HepG2 (cell line): ENCODE measurements around the gene CORT. TPM values are rescaled to one million over a fixed set of nuclear protein-coding genes. Genes with fewer than 3 reads are reported as not detected.
A peak's percentile ranks its signal among the peaks of the same experiment; 100 is the strongest.
"Not testable (repeated sequence)": the region's sequence is repeated elsewhere in the genome, so short reads cannot be mapped to it uniquely, and the experiment has no call there.

Source experiments
- ATAC-seq: fragments of 200-7000 bp; cut with Tn5 transposase; 3 replicates; pipeline ENCODE4 v1.9.1; 2020; ENCODE audit warnings: mild to moderate bottlenecking, moderate library complexity
- BruUV-seq: library from RNA; stranded (reverse); fragments of 400-500 nt; replicated peaks from 2 replicates; lab custom pipeline; 2021; lab: Mats Ljungman, UMichigan
- CTCF ChIA-PET: fragments of 300-600 bp; formaldehyde crosslinking; extraction: SDS; loops from one replicate; lab custom pipeline; 2021; ENCODE audit warnings: low total read pairs, inconsistent platforms, low intra/inter-chr PET ratio; lab: Yijun Ruan, JAX
- POLR2A ChIA-PET: fragments of 350-600 bp; sonication (Branson Sonifier 250); formaldehyde crosslinking; loops from one replicate; lab custom pipeline; 2020; ENCODE audit warnings: antibody characterized with exemption, inconsistent platforms; lab: Yijun Ruan, JAX
- DNase-seq: peaks from one replicate; pipeline ENCODE4 v3.0.0-alpha.2; 2015; ENCODE audit warnings: low spot score
- FAIRE-seq: peaks from 3 replicates; lab custom pipeline; 2011; peaks lifted over from hg19 to GRCh38; lab: Jason Lieb, UNC
- H2AFZ ChIP-seq: one replicate; pipeline ENCODE4 v1.6.1; 2011; ENCODE audit warnings: low read length, inconsistent platforms
- H3K27ac ChIP-seq: fragments of 300-600 bp; 3 replicates; pipeline ENCODE4 v1.8.0; 2011; ENCODE audit warnings: mixed run types, mild to moderate bottlenecking, mixed read lengths, low read length, inconsistent platforms; ENCODE audit not compliant: insufficient read depth; ENCODE audit errors: extremely low read length
- H3K27me3 ChIP-seq, 2 experiments: fragments of 200-600 bp in 1 of 2; 2 replicates in 1 of 2; 3 replicates in 1 of 2; pipeline versions ENCODE4 v1.6.0 to v1.8.0; 2011; ENCODE audit warnings: low read length in 2 of 2, mild to moderate bottlenecking in 2 of 2, moderate library complexity in 2 of 2, inconsistent platforms in 1 of 2; ENCODE audit not compliant: insufficient read depth in 2 of 2, control insufficient read depth in 1 of 2
- H3K36me3 ChIP-seq, 2 experiments: fragments of 200-600 bp in 1 of 2; replicated peaks in 1 of 2; 2 replicates in 1 of 2; 3 replicates in 1 of 2; pipeline versions ENCODE4 v1.5.1 to v1.8.0; 2011; ENCODE audit warnings: low read length in 2 of 2, inconsistent platforms in 1 of 2; ENCODE audit not compliant: insufficient read depth in 2 of 2, control insufficient read depth in 1 of 2
- H3K4me1 ChIP-seq: 2 replicates; pipeline ENCODE4 v1.5.1; 2012; ENCODE audit warnings: low read length, inconsistent platforms; ENCODE audit not compliant: insufficient read depth
- H3K4me2 ChIP-seq: 2 replicates; pipeline ENCODE4 v1.6.0; 2011; ENCODE audit warnings: low read depth, low read length, inconsistent platforms
- H3K4me3 ChIP-seq, 3 experiments: fragments of 200-600 bp in 1 of 3; sonication (generic), shearing (Covaris generic) in 1 of 3; replicated peaks in 1 of 3; 2 replicates each; pipeline ENCODE4 v1.5.1; 2011 to 2016; ENCODE audit warnings: low read length in 3 of 3, inconsistent platforms in 2 of 3, low read depth in 2 of 3, mild to moderate bottlenecking in 2 of 3, control low read depth in 1 of 3, mixed read lengths in 1 of 3; ENCODE audit not compliant: insufficient read depth in 1 of 3
- H3K79me2 ChIP-seq: one replicate; pipeline ENCODE4 v1.6.1; 2011; ENCODE audit warnings: low read length, inconsistent platforms; ENCODE audit not compliant: insufficient read depth
- H3K9ac ChIP-seq: 2 replicates; pipeline ENCODE4 v1.6.0; 2011; ENCODE audit warnings: mild to moderate bottlenecking, low read depth, low read length, inconsistent platforms; ENCODE audit not compliant: insufficient read depth
- H3K9me3 ChIP-seq: 2 replicates; pipeline ENCODE4 v1.5.1; 2012; ENCODE audit warnings: mild to moderate bottlenecking, low read length
- H4K20me1 ChIP-seq: 2 replicates; pipeline ENCODE4 v1.6.0; 2011; ENCODE audit warnings: inconsistent platforms, mild to moderate bottlenecking, low read length, moderate library complexity; ENCODE audit not compliant: insufficient read depth
- CHD2 ChIP-seq: IDR thresholded peaks from 2 replicates; pipeline ENCODE4 v1.6.1; 2011; ENCODE audit warnings: low read depth, low read length, improper control_type of control experiment
- JARID2 ChIP-seq: sonication (generic); formaldehyde crosslinking; IDR thresholded peaks from 2 replicates; pipeline ENCODE4 v1.8.1; 2023; ENCODE audit warnings: missing genetic modification reagents, inconsistent platforms; ENCODE audit not compliant: insufficient replicate concordance
- JUNB ChIP-seq: sonication (generic); formaldehyde crosslinking; IDR thresholded peaks from 2 replicates; pipeline ENCODE4 v1.8.0; 2022; ENCODE audit warnings: missing genetic modification reagents, mild to moderate bottlenecking, borderline replicate concordance
- NR2C2 ChIP-seq: sonication (generic); formaldehyde crosslinking; IDR thresholded peaks from 2 replicates; pipeline ENCODE4 v1.4.0; 2020; ENCODE audit warnings: missing genetic modification reagents, mild to moderate bottlenecking, moderate library complexity, borderline replicate concordance
- ONECUT2 ChIP-seq: sonication (generic); formaldehyde crosslinking; IDR thresholded peaks from 2 replicates; pipeline ENCODE4 v1.4.0; 2020; ENCODE audit warnings: missing genetic modification reagents
- PITX1 ChIP-seq: sonication (generic); formaldehyde crosslinking; IDR thresholded peaks from 2 replicates; pipeline ENCODE4 v1.5.1; 2020; ENCODE audit warnings: mild to moderate bottlenecking, missing genetic modification reagents
- ZNF234 ChIP-seq: sonication (generic); formaldehyde crosslinking; conservative IDR thresholded peaks from 2 replicates; pipeline ENCODE4 v1.5.1; 2020; ENCODE audit warnings: mild to moderate bottlenecking, missing genetic modification reagents
- ZNF337 ChIP-seq: sonication (generic); formaldehyde crosslinking; IDR thresholded peaks from 2 replicates; pipeline ENCODE4 v1.5.1; 2020; ENCODE audit warnings: missing genetic modification reagents, low read depth, mild to moderate bottlenecking, borderline replicate concordance
- ZNF652 ChIP-seq: IDR thresholded peaks from 2 replicates; pipeline ENCODE4 v1.6.1; 2016; ENCODE audit warnings: low read depth, borderline replicate concordance
- ZNF724P ChIP-seq: sonication (generic); formaldehyde crosslinking; IDR thresholded peaks from 2 replicates; pipeline ENCODE4 v1.8.0; 2022; ENCODE audit warnings: missing genetic modification reagents, borderline replicate concordance
- WGBS: methylation state at CpG from one replicate; pipeline ENCODE4 v1.1.6; 2017; ENCODE audit warnings: low lambda C conversion rate; 5-methylcytosine and 5-hydroxymethylcytosine counted together
- in situ Hi-C: cut with HindIII; loops from 2 replicates; pipeline ENCODE4 v1.10.0; 2017; ENCODE audit warnings: low pct_unique_long_range_greater_than_20kb; ENCODE audit not compliant: extremely low pct_ligation_motif_present
- intact Hi-C: fragments of 100-400 bp; cut with micrococcal nuclease; formaldehyde crosslinking; loops from one replicate; pipeline ENCODE4 v1.10.0; 2022; ENCODE audit not compliant: unreplicated experiment
- polyA plus RNA-seq, 8 experiments: library from polyadenylated mRNA; depleted of rRNA in 3 of 8; stranded (reverse) in 7 of 8; unstranded in 1 of 8; fragments of >200 nt; fragmentation: Illumina TruSeq in 4 of 8; extraction: Trizol in 4 of 8; gene quantifications; 2 replicates each; pipeline versions ENCODE4 v1.2.1 to v1.2.3, GENCODE V29; 2011 to 2016; ENCODE audit warnings: low read depth in 4 of 8, missing spikeins in 1 of 8, mixed read lengths in 1 of 8; ENCODE audit not compliant: insufficient read depth in 1 of 8
- total RNA-seq, 5 experiments: library from RNA; depleted of rRNA; stranded (reverse); fragments of >200 nt; fragmentation: Illumina TruSeq; extraction: Trizol; gene quantifications; 2 replicates each; pipeline ENCODE4 v1.2.3, GENCODE V29; 2016; ENCODE audit warnings: low read depth in 1 of 5
- TF ChIP-seq, protein P1 (sequence below), 2 experiments: fragments of 450-650 bp in 1 of 2; sonication (generic) in 1 of 2; formaldehyde crosslinking; IDR thresholded peaks; 2 replicates each; pipeline versions ENCODE4 v1.5.0 to v1.8.0; 2020 to 2022; ENCODE audit warnings: mild to moderate bottlenecking in 1 of 2, missing genetic modification reagents in 1 of 2

CORT gene
- total and polyA plus RNA-seq, 2 of the 13 experiments (the other 11 are each of a cell fraction or from before 2014, with no cell fraction given) = 0.11 to 0.62 TPM

DNA sequence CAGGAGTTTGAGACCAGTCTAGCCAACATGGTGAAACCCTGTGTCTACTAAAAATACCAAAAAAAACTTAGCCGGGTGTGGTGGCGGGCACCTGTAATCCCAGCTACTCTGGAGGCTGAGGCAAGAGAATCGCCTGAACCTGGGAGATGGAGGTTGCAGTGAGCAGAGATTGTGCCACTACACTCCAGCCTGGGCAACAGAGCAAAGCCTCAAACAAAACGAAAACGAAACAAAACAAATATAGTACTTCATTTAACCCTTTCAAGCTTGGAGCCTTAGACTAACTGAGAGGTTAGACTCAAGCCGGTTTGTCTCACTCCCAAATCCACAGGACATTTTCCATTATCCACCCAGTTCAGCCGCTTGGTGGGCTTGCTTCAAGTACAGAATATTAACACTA lies 7.6 kb downstream of the CORT start:
- POLR2A ChIA-PET = interaction anchor here (0.7 kb wide), 1 partner anchor 15 kb away, joined by 3 read pairs; the partner anchor contains the start of gene DFFA
- H3K36me3 ChIP-seq, CTCF ChIA-PET: not testable (repeated sequence)

DNA sequence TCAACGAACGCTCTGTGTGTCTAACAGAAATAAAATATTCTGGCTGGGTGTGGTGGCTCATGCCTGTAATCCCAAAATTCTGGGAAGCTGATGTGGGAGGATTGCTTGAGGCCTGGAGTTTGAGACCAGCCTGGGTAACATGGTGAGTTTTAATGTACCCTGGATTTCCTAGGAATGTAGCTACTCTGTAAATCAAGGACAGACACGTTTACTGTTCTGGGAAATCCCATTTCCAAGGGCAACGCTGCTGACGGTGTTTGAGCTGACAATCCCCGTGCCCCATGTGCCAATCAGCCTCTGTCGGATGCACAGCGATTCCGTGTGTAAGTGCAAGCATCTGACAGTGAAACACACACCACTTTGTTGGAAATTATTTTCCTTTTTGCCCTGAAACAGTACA lies 8.0 kb downstream of the CORT start:
- H3K36me3 ChIP-seq = peaks cover 7 to 12% of the 10 kb centered on the region in 2 experiments; a peak in 4 of 5 replicates
- BruUV-seq = no TSS peak
- ChIA-PET POLR2A (interaction anchor here (0.7 kb wide), 1 partner anchor 15 kb away, joined by 3 read pairs; the partner anchor contains the start of gene DFFA), CTCF (no interaction called here)
- WGBS = 94% methylated on average over 8 of the region's 9 CpGs
- H2AFZ ChIP-seq = no peak overlapping the region
- intact Hi-C loops = no loop called here
- in situ Hi-C loops = no loop called here
- H3K4me3 ChIP-seq = no peak overlapping the region
- H3K4me1 ChIP-seq = peaks cover 6% of the 10 kb centered on the region
- no peaks in the 10 kb centered on the region for H4K20me1 ChIP-seq
- DNase-seq (no peak), FAIRE-seq (peak; percentile 46), ATAC-seq (no peak)
- no peak overlapping the region for H3K4me2 ChIP-seq
- no peaks in the 10 kb centered on the region for H3K9me3 ChIP-seq
- no peak overlapping the region for H3K27ac ChIP-seq
- no peaks in the 10 kb centered on the region for H3K79me2 ChIP-seq
- TF ChIP-seq ZNF234 (CRISPR knock-in tag) (no peak), ZNF337 (CRISPR knock-in tag) (no peak), ONECUT2 (CRISPR knock-in tag) (no peak), NR2C2 (CRISPR knock-in tag) (no peak), JUNB (no peak), PITX1 (CRISPR knock-in tag) (no peak), ZNF724P (CRISPR knock-in tag) (no peak), CHD2 (no peak), JARID2 (CRISPR knock-in tag) (no peak)
- TF ChIP-seq, protein P1, sequence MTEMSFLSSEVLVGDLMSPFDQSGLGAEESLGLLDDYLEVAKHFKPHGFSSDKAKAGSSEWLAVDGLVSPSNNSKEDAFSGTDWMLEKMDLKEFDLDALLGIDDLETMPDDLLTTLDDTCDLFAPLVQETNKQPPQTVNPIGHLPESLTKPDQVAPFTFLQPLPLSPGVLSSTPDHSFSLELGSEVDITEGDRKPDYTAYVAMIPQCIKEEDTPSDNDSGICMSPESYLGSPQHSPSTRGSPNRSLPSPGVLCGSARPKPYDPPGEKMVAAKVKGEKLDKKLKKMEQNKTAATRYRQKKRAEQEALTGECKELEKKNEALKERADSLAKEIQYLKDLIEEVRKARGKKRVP (CRISPR knock-in tag; IDR thresholded peaks at IDR 0.05) = no peak
- H3K27me3 ChIP-seq = no peaks in the 10 kb centered on the region
- H3K9ac ChIP-seq = no peak overlapping the region

More for the DNA sequence above, 7.6 kb downstream of the CORT start:
- H3K27ac ChIP-seq, H2AFZ ChIP-seq, ATAC-seq, H3K27me3 ChIP-seq, BruUV-seq, H3K9ac ChIP-seq, H4K20me1 ChIP-seq, H3K4me3 ChIP-seq, in situ Hi-C loops, H3K79me2 ChIP-seq, intact Hi-C loops, DNase-seq, FAIRE-seq, H3K4me2 ChIP-seq, H3K4me1 ChIP-seq, H3K9me3 ChIP-seq: not testable (repeated sequence)
- WGBS = 72% methylated on average over 7 of the region's 7 CpGs
- peak; percentile 59; the same call in 1 of the 2 replicates for TF ChIP-seq ZNF652 (CRISPR knock-in tag)
